ENCODE data around the gene ELL2.

DNA sequence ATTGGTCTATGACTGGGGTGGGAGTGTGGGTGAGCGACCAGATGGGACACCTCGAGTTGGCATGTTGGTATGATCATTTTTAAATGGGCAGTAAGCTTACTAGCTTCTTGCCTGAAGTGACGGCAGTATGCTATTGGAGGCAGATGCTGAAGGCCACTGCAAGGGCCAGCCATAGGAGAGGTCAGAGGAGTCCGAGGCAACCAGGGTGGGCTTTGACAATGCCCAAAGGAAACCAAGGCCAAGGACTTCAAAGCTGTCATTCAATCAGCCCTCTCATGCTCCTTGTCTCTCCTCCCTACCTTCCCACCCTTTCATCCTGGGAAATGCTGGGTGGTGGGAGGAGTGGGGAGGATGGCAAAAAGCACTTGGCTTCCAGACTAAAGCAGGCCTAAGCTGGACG, 82.0 kb downstream of the ELL2 start:
- TF ChIP-seq POLR2A (IDR thresholded peaks at IDR 0.05) (no peak), CTCF (IDR thresholded peaks at IDR 0.05) (no peak), POLR2AphosphoS5 (IDR thresholded peaks at IDR 0.05) (no peak)
